Measurements from ENCODE around the gene CORO2A.
"Not testable (repeated sequence)": the region's sequence is repeated elsewhere in the genome, so short reads cannot be mapped to it uniquely, and the experiment has no call there.

Gene CORO2A

DNA sequence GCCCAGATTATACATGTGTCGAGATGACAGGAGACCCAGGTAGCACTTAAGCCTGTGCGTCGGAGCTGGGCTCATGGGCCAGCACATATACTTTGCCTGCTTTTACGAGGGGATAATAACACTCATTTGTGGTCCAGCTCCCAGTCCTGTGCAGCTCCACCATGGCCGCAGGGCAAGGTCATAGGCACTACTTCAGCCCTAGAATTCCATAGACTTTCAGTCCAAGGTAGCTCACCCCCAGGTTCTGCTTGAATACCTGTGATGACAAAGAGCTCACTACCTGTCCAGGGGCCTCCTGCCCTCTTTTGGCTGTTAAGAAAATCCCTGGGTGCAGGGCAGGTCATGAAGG, 1.7 kb downstream of the CORO2A start:
- DNase-seq = no peak

- no peak for DNase-seq
These were observed 3.0 kb downstream of the CORO2A start for GRCh38 chr9:98189412-98189811.

- no peak for DNase-seq
These were observed 4.5 kb downstream of the CORO2A start for GRCh38 chr9:98187926-98188325.

GRCh38 chr9:98186236-98186635, 6.2 kb downstream of the CORO2A start:
- DNase-seq = no peak

DNA sequence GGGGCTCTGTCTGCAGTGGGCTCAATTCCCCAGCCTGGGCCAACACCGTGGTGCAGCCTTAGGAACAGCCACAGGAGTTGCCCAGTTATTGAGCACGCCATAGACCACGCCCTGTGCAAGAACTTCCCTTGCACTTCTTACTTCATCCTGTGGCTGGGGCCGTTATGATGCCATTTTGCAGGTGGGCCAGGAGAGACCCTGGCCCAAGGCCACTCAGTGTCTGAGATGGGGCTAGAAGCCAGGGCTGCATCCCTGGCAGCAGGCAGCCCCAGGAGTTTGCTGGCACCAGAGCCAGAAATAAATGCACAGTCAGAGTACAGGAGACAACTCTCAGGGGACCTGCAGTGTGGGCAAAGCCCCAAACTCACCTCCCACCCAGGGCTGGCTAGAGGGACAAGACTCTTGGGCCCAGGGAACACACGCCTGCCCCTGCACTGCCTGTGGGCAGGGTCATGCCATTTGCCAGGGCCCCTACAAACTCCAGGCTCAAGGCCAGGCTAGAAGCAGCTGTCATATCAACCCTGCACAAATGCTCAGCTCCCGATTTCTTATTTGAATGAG, 6.7 kb downstream of the CORO2A start:
- no peak for DNase-seq

DNA sequence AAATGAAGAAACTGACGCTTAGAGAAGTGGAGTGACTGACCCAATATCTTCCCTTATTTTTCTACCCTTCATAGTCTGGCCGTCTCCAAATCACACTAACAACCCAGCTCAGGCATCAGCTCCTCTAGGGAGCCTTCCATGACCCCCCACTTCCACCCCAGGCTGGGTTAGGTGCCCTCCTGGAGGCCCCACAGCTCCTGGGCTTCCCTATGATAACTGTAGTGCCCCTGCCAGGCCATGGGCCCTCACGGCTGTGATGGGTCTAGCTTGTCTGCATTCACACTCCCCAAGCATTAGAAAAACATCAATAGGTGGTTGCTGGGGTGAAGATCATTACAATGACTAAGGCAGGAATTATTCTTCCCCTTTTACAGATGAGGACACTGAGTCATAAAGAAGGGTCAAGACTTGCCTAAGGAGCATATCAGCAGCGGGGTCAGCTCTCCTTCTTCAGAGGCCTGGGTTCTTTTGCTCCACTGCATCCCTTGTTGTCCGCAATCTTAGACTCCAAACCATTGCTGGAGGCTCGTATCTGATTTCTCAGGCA, 7.3 kb downstream of the CORO2A start:
- peak in 2 of 3 donors; percentile 15 to 20 for DNase-seq

DNA sequence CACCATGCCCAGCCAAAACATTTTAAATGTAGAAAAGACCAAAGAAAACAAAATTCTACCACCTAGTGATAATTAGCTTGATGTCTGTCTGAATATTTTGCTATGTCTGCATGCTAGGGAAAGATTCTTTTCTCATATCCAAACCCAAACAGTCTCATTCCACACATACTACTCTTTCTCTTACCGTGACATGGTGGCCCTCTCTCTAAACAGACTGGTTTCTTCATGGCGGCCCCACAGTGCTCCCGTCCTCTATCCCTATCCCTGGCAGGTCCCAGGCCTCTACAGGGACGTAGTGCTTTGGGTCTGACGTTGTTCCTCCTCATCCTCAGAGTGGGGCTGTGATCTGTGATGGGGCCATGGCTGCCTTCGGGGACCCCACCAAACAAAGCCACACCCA, 8.1 kb downstream of the CORO2A start:
- no peak for DNase-seq

- no peak for DNase-seq
These were observed 9.4 kb downstream of the CORO2A start for GRCh38 chr9:98182889-98183599.

- DNase-seq = no peak
These were observed 10.2 kb downstream of the CORO2A start for GRCh38 chr9:98182069-98182820.

DNA sequence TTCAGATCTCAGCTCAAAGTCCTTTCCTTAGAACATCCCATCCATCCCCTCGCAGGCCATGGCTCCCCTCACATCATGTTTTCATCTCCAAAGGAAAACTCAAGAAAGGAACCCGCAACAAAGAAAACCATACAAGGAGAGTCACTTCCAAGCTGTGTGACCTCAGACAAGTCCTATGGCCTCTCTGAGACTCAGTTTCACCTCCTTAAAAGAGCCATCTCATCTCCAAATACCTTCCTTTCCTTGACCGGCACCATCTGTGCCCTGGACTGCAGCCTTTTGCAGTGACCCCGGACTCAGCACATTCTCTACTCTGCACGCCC, 10.7 kb downstream of the CORO2A start:
- no peak for DNase-seq

DNA sequence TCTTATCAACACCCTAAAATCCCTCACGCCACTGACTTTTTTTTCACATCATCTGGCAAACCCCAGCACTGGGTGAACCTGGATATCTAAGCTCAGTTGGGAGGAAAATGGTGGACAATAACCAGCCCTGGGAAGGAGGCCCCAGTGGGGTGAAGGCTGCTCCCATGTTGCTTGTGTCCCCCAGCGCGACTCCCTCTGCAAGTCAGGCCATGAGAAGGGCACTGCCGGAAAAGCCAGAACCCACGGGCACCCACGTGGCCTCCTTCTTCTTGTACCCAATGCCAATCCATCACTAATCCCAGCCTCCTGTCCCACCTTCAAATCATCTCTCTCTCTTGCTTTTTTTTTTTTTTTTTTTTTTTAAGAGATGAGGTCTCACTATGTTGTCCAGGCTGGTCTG, 11.4 kb downstream of the CORO2A start:
- no peak for DNase-seq

DNA sequence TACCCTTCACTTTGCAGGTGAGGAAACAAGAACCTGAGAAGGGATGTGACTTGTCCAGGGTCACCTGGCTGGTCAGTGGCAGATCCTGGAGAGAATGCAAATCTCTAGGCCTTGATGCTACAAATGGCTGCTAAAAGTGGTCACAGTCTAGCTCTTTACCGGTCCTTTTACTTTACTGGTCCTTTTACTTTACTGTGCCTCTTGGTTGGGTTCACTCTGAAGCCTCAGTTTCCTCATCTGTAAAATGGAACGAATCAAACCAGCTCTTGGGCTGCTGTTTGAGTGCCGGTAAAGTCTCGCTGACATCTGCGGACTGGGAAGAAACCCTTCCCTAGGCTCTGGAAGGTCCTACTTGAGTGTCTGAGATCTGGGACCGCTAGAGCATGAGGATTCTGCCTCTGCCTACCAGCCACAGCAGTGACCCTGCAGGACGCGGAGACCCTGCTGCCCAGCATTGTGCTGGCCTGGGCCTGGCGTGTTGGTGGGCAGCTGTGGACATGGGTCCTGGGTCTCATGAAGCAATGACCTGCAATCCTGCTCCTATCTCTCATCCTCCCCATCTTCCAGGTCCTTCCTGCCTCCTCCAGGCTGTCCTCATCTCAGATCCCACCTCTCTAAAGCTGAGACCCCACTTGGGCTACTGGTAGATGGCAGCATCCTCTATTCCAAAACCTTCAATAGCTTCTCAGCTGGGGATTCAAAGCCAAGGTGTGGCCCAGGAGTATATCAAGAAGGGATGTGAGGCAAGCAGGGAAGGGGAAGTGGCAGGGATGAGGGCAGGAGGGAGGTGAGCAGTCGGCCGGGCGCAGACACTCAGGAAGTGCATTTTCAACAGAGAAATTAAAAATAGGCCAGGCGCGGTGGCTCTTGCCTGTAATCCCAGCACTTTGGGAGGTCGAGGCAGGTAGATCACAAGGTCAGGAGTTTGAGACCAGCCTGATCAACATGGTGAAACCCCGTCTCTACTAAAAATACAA, 13.3 kb downstream of the CORO2A start:
- DNase-seq = no peak

DNA sequence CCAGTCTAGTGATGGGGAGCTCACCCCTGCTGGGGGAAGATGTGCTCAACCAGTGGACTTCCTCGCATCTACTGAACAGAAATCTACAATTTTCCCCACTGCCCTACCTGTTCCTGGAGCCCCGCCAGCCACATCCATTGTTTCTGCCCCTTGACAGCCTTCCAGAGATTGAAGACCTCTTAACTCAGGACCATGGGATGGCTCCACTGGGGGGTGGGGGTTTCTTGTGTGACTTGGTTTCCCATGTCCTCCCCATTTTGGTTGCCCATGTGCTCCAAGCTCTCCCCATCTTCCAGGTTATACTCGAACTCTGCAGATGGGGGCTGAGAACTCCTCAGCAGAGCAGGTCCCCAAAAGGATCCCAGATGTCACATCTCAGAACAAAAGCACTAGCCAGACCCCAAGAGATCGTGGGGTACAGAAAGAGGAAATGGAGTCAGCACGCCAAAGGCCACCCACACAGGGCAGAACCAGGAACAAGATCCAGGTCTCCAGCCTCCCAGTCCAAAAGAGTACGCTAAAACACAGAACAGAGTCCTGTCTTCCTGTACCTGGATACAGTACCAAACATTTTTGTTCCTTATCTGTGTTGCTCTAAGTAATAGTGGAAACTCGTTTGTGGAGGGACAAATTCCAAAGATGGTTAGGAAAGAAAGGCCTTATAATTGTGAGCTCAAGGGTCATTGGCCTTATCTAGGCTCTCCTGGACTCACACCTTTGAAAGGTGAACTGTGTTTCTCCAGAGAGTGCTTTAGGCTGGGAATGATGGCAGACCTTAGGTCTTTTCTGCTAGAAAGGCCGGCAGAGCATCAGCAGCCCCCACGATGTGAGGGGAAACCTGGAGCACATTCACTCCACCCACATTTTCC, 15.8 kb downstream of the CORO2A start:
- DNase-seq = peak in 2 of 3 donors; percentile 29 to 31

DNA sequence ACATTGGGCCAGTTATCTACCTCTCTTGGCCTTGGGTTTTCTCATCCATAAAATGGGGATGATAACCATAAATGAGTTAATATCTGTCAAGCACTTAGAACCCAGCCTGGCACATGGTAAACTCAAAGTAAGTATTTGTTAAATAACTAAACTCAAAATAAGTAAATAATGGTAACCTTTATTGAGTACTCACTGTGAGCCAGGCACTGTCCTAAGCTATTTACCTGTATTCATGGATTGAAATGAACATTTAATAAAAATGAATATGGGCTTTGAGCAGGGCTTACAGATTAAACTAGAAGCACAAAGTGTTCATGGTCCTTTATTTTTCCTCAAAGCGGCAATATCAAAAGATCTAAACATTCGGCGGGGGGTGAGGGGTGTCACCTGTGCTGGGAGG, 16.7 kb downstream of the CORO2A start:
- DNase-seq = no peak

- DNase-seq = no peak
These were observed 17.3 kb downstream of the CORO2A start for GRCh38 chr9:98175028-98175569.

DNA sequence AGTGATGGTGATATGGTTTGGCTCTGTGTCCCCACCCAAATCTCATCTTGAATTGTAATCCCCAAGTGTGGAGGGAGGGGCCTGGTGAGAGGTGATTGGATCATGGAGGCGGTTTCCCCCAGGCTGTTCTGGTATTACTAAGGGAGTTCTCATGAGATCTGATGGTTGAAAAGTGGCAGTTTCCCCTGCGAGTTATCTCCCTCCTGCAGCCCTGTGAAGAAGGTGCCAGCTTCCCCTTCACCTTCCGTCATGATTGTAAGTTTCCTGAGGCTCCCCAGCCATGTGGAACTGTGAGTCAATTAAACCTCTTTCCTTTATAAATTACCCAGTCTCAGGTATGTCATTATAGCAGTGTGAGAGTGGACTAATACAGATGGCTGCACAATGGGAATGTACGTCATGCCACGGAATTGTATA, 17.9 kb downstream of the CORO2A start:
- not testable (repeated sequence) for DNase-seq

GRCh38 chr9:98173181-98173580, 19.3 kb downstream of the CORO2A start:
- no peak for DNase-seq

- no peak for DNase-seq
These were observed 19.8 kb downstream of the CORO2A start for GRCh38 chr9:98172604-98173003.

DNA sequence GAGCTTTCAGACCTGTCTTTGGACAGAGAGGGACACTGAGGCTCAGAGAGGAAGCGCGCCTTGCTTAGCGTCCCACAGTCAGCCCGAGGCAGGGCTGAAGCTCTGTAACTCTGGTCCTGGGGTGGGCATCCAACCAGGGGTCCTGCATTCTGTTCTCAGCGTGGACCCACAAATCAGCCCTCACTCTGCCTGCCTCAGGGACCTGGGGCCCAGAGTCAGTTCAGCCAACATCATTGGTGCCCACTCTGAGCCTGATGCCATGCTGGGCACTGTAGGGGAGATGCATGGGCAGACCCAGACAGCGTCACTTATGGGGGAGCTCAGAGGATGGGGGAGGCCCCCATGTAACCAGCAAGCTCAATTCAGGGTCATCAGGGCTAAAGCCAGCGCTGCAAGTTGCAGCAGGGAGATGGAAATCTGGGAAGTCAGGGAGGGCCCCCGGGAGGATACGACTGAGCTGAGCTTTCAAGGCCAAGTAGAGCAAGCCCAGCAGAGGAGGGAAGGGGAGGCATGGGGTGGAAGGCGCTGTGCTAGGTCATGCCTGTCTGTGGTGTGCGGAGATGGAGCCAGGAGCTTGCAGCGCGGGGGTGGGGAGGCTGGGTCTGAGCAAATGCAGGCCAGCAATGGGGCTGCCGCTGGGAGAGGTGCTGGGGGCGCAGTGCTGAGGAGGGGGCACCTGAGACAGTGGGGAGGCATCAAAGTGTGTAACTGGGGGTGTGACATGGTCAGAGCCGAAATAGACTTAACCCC, 21.1 kb downstream of the CORO2A start:
- DNase-seq = no peak

- DNase-seq = no peak
These were observed 23.4 kb downstream of the CORO2A start for GRCh38 chr9:98168941-98169488.
